ENCODE measurements around the gene CCDC175.

DNA sequence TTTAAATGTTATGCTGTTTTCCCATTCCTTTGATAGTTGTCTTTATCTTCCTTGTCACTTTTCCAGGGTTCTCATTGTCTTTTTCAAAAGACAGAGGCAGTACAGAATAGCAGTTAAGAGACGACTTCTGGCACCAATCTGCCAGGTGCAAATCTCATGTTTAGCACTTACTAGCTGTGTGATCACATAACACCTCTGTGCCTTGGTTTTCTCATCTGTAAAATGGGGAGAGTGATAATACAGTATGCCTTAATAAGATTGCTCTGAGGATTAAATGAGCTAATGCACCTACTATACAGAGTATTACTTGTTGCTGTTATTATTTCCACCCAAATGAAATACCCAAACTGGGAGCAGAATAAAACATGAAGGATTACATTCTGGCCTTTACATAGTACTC lies 116.2 kb downstream of the CCDC175 start:
- TF ChIP-seq, protein P1, sequence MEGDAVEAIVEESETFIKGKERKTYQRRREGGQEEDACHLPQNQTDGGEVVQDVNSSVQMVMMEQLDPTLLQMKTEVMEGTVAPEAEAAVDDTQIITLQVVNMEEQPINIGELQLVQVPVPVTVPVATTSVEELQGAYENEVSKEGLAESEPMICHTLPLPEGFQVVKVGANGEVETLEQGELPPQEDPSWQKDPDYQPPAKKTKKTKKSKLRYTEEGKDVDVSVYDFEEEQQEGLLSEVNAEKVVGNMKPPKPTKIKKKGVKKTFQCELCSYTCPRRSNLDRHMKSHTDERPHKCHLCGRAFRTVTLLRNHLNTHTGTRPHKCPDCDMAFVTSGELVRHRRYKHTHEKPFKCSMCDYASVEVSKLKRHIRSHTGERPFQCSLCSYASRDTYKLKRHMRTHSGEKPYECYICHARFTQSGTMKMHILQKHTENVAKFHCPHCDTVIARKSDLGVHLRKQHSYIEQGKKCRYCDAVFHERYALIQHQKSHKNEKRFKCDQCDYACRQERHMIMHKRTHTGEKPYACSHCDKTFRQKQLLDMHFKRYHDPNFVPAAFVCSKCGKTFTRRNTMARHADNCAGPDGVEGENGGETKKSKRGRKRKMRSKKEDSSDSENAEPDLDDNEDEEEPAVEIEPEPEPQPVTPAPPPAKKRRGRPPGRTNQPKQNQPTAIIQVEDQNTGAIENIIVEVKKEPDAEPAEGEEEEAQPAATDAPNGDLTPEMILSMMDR (IDR thresholded peaks at IDR 0.05) = no peak
- TF ChIP-seq POLR2A (IDR thresholded peaks at IDR 0.05) = no peak
